Measurements from ENCODE around the gene VANGL1.

The VANGL1 gene

GRCh38 chr1:115705963-115706362 is 64.2 kb downstream of the VANGL1 start:
- no peak for FAIRE-seq

- FAIRE-seq = no peak
These were observed 65.0 kb downstream of the VANGL1 start for GRCh38 chr1:115706587-115707425.

- no peak for FAIRE-seq
These were observed 69.3 kb downstream of the VANGL1 start for GRCh38 chr1:115710859-115711624.

GRCh38 chr1:115712911-115713609 is 71.3 kb downstream of the VANGL1 start:
- FAIRE-seq = no peak

- no peak for FAIRE-seq
These were observed 72.1 kb downstream of the VANGL1 start for GRCh38 chr1:115713906-115714305.

- no peak for FAIRE-seq
These were observed 72.9 kb downstream of the VANGL1 start for GRCh38 chr1:115714572-115715141.

- no peak for FAIRE-seq
These were observed 75.8 kb downstream of the VANGL1 start for GRCh38 chr1:115717541-115717940.

- no peak for FAIRE-seq
These were observed 76.4 kb downstream of the VANGL1 start for GRCh38 chr1:115718011-115718754.

- FAIRE-seq = no peak
These were observed 77.5 kb downstream of the VANGL1 start for GRCh38 chr1:115719285-115719684.

- no peak for FAIRE-seq
These were observed 80.5 kb downstream of the VANGL1 start for GRCh38 chr1:115722221-115722620.

- no peak for FAIRE-seq
These were observed 82.0 kb downstream of the VANGL1 start for GRCh38 chr1:115723756-115724155.

- no peak for FAIRE-seq
These were observed 83.8 kb downstream of the VANGL1 start for GRCh38 chr1:115725600-115725999.

GRCh38 chr1:115726161-115726560 is 84.4 kb downstream of the VANGL1 start:
- FAIRE-seq = no peak

- FAIRE-seq = no peak
These were observed 84.8 kb downstream of the VANGL1 start for GRCh38 chr1:115726570-115726969.

- no peak for FAIRE-seq
These were observed 86.0 kb downstream of the VANGL1 start for GRCh38 chr1:115727706-115728249.

GRCh38 chr1:115728341-115728740 is 86.6 kb downstream of the VANGL1 start:
- no peak for FAIRE-seq

- no peak for FAIRE-seq
These were observed 88.0 kb downstream of the VANGL1 start for GRCh38 chr1:115729756-115730155.

GRCh38 chr1:115732316-115732715 is 90.5 kb downstream of the VANGL1 start:
- FAIRE-seq = no peak

- FAIRE-seq = no peak
These were observed 99.0 kb downstream of the VANGL1 start for GRCh38 chr1:115740811-115741210.

GRCh38 chr1:115744646-115745275 is 103.0 kb downstream of the VANGL1 start:
- FAIRE-seq = no peak

- FAIRE-seq = no peak
These were observed 104.4 kb downstream of the VANGL1 start for GRCh38 chr1:115746021-115746690.

Data from endometrium (tissue), 2 donors.